Progenitor cell of endocrine pancreas (in vitro differentiated cells): ENCODE data around the gene PLEKHA6. TPM values are rescaled to one million over a fixed set of nuclear protein-coding genes. Genes with fewer than 3 reads are reported as not detected.
A peak's percentile ranks its signal among the peaks of the same experiment; 100 is the strongest.

Experiments used
- DNase-seq: peaks from one replicate; pipeline ENCODE4 v3.0.0; 2021; ENCODE audit warnings: low spot score; ENCODE audit not compliant: unreplicated experiment
- H3K27ac Mint-ChIP-seq: 2 replicates; pipeline ENCODE4 v1.8.0; 2021; ENCODE audit warnings: mild to moderate bottlenecking, moderate library complexity, mixed read lengths
- H3K27me3 Mint-ChIP-seq: 2 replicates; pipeline ENCODE4 v1.8.0; 2021; ENCODE audit warnings: mixed read lengths
- H3K36me3 Mint-ChIP-seq: 2 replicates; pipeline ENCODE4 v1.8.0; 2022; ENCODE audit warnings: mixed read lengths; ENCODE audit not compliant: insufficient read depth
- H3K4me1 Mint-ChIP-seq: 2 replicates; pipeline ENCODE4 v1.8.0; 2021; ENCODE audit warnings: low read depth, mixed read lengths
- H3K4me3 Mint-ChIP-seq: 2 replicates; pipeline ENCODE4 v1.8.0; 2021; ENCODE audit warnings: low read depth, mild to moderate bottlenecking, moderate library complexity, mixed read lengths
- H3K9me3 Mint-ChIP-seq: 2 replicates; pipeline ENCODE4 v1.8.0; 2021; ENCODE audit warnings: low read depth, mixed read lengths
- CTCF ChIP-seq: fragments of 200-600 bp; sonication (generic); IDR thresholded peaks from one replicate; pipeline ENCODE4 v1.5.0; 2021; ENCODE audit warnings: antibody characterized with exemption, mild to moderate bottlenecking; ENCODE audit not compliant: unreplicated experiment
- total RNA-seq: library from RNA; stranded (reverse); gene quantifications from 2 replicates; pipeline ENCODE4 v1.2.1, GENCODE V29; 2021

The PLEKHA6 gene
- total RNA-seq, 1 donor from 2014 or later: 66.9 TPM

DNA sequence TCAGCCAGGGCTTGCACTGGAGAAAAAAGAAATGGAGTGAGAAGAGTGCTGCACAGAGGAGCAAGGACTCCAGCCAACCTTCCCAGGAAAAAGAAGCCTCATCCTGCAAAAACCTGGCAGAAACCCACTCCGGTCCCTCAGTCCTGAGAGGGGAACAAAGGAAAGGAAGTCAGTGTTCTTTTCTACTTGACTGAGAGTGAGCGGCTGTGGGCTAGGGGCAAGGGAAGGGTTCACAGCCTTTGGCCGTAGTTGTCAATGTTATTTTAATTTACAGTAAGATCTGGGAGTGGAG, 137.0 kb downstream of the PLEKHA6 start:
- Mint-ChIP-seq H3K36me3 (peaks cover 13% of the 10 kb centered on the region), H3K27ac (no peak overlapping the region), H3K4me1 (peaks cover 8% of the 10 kb centered on the region), H3K27me3 (no peaks in the 10 kb centered on the region), H3K4me3 (no peak overlapping the region), H3K9me3 (no peaks in the 10 kb centered on the region)
- DNase-seq: no peak
- no peak for TF ChIP-seq CTCF

DNA sequence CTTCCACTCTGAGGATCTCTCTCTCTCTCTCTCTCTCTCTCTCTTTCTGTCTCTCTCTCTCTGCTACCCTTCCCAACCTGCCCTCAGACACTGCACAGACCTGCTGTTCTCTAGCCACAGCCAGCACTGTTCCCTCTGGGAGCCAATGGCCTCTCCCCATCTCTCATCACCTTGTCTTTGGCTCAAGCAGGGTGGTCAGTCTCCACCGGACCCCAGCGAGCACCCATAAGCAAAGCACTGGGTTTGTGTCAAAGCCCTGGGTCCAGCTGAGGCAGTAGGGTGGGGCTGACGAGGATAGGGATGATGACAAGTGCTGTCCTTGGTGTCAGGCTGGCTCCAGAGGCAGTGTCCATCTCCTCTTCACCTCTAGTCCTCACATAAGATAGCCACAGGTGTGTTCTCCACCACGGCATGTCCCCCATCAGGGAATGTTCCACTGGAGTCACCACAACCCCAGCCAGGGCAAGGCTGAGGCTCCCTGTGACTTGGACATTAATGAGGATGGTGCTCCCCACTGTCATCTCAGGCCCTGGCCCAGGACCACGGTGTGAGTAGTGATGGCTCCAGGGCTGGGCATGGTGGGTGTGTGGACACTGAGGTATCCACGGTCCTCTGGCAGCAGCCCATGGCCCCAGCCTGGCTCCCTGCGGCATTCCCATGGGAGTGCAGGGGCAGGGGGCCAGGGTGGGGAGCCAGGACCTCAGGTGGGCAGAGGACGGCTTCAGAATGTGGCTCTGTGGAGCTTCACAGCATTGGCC, 137.5 kb downstream of the PLEKHA6 start:
- Mint-ChIP-seq H3K4me3 (no peak overlapping the region), H3K4me1 (peaks cover 7% of the 10 kb centered on the region), H3K9me3 (no peaks in the 10 kb centered on the region), H3K36me3 (peaks cover 10% of the 10 kb centered on the region), H3K27ac (no peak overlapping the region), H3K27me3 (no peaks in the 10 kb centered on the region)
- DNase-seq: no peak
- no peak for TF ChIP-seq CTCF

DNA sequence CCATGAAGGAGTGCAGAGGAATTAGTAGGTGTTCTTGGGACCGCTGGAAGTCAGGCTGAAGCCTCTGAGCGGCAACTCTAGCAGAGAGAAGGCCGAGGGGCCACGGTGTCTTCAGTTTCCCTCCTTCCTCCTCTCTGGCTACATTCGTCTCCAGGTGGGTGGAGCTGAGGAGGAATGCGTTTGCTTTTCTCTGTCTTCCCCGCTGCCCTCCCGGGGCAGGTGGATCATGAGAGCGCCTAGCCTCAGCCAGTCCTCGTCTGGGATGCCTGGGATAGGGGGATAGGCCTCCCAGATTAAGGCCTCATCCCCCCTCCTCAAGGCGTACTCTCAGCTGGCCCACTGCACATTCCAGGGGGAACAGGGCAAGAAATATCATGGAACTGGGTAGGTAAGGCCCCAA, 138.5 kb downstream of the PLEKHA6 start:
- Mint-ChIP-seq H3K27ac (peak overlapping the region; percentile 57), H3K4me1 (peaks cover 1% of the 10 kb centered on the region), H3K27me3 (no peaks in the 10 kb centered on the region), H3K36me3 (peaks cover 7% of the 10 kb centered on the region), H3K9me3 (no peaks in the 10 kb centered on the region), H3K4me3 (no peak overlapping the region)
- TF ChIP-seq CTCF: no peak
- DNase-seq: no peak

DNA sequence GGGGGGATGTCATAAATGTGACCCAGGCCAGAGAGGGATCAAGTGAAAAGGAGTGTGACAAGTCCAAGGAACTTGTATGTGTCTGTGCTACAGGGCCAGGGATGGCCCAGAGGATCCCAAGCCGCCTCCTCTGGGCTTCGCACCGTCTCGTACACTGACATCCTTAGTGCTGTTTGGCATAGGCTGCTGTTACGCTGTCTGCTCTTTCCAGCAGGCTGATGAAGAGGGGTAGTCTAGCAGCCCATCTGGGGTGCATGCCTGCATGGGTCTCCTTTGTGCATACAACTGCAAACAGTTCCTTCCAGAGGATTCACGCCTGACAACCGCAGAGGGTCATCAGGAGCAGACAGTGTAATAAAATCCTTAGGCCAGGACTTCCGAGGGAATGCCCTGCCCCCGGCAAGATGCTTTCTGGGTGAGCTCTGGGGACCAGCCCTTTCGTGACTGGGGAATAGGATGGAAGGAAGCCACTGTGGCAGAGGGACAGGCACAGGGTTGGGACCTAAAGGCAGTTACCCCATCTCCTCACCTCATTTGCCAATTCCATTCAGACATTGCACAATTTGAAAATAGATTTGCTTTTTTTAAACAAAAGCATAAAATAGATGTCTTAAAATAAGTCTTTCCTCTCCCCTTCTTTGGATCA, 139.6 kb downstream of the PLEKHA6 start:
- no peaks in the 10 kb centered on the region for H3K4me1 Mint-ChIP-seq
- TF ChIP-seq CTCF: no peak
- H3K27me3 Mint-ChIP-seq: no peaks in the 10 kb centered on the region
- no peak for DNase-seq
- H3K9me3 Mint-ChIP-seq: no peaks in the 10 kb centered on the region
- peaks cover 7% of the 10 kb centered on the region for H3K36me3 Mint-ChIP-seq
- no peak overlapping the region for H3K4me3 Mint-ChIP-seq
- H3K27ac Mint-ChIP-seq: no peak overlapping the region

- Mint-ChIP-seq H3K9me3 (no peaks in the 10 kb centered on the region), H3K36me3 (peaks cover 7% of the 10 kb centered on the region), H3K4me3 (no peak overlapping the region), H3K4me1 (peaks cover 4% of the 10 kb centered on the region), H3K27ac (no peak overlapping the region), H3K27me3 (no peaks in the 10 kb centered on the region)
- no peak for TF ChIP-seq CTCF
- no peak for DNase-seq
Measured at GRCh38 chr1:204218552-204218951, 141.2 kb downstream of the PLEKHA6 start.
